GM23248 (cell line): ENCODE data around the gene ZFTA. TPM values are rescaled to one million over a fixed set of nuclear protein-coding genes. Genes with fewer than 3 reads are reported as not detected.

ENCODE experiments used
- DNase-seq: peaks from one replicate; pipeline ENCODE4 v3.0.0-alpha.2; 2015
- H2AFZ ChIP-seq: fragments of 200-600 bp; sonication (generic); 2 replicates; pipeline ENCODE4 v1.6.1; 2016; ENCODE audit warnings: antibody characterized with exemption
- H3F3A ChIP-seq: fragments of 200-600 bp; sonication (generic); 2 replicates; pipeline ENCODE4 v1.6.1; 2016; ENCODE audit warnings: mild to moderate bottlenecking, antibody characterized with exemption, mixed run types; ENCODE audit not compliant: insufficient read depth
- H3K27ac ChIP-seq: fragments of 200-600 bp; sonication (generic); 2 replicates; pipeline ENCODE4 v1.5.1; 2016; ENCODE audit warnings: mild to moderate bottlenecking
- H3K27me3 ChIP-seq: fragments of 200-600 bp; sonication (generic); replicated peaks from 2 replicates; pipeline ENCODE4 v1.6.1; 2016; ENCODE audit warnings: mild to moderate bottlenecking; ENCODE audit not compliant: insufficient read depth
- H3K36me3 ChIP-seq: fragments of 200-600 bp; sonication (generic); 2 replicates; pipeline ENCODE4 v1.6.1; 2016; ENCODE audit warnings: low read depth, mild to moderate bottlenecking
- H3K4me1 ChIP-seq: fragments of 200-600 bp; sonication (generic); 2 replicates; pipeline ENCODE4 v1.6.1; 2016; ENCODE audit warnings: mild to moderate bottlenecking; ENCODE audit not compliant: insufficient read depth
- H3K4me2 ChIP-seq: fragments of 200-600 bp; sonication (generic); one replicate; pipeline ENCODE4 v1.6.1; 2016; ENCODE audit warnings: mild to moderate bottlenecking; ENCODE audit not compliant: unreplicated experiment
- H3K4me3 ChIP-seq: fragments of 200-600 bp; sonication (generic); 2 replicates; pipeline ENCODE4 v1.5.1; 2016; ENCODE audit warnings: mild to moderate bottlenecking
- H3K79me2 ChIP-seq: fragments of 200-600 bp; sonication (generic); 2 replicates; pipeline ENCODE4 v1.6.1; 2016; ENCODE audit warnings: mild to moderate bottlenecking; ENCODE audit not compliant: insufficient read depth
- H3K9ac ChIP-seq: fragments of 200-600 bp; sonication (generic); 2 replicates; pipeline ENCODE4 v1.6.1; 2016; ENCODE audit warnings: mild to moderate bottlenecking
- H3K9me2 ChIP-seq: fragments of 200-600 bp; sonication (generic); 2 replicates; pipeline ENCODE4 v1.6.1; 2016; ENCODE audit warnings: mixed run types, mild to moderate bottlenecking, moderate library complexity; ENCODE audit not compliant: insufficient read depth
- H3K9me3 ChIP-seq: fragments of 200-600 bp; sonication (generic); one replicate; pipeline ENCODE4 v1.6.1; 2017; ENCODE audit warnings: low read depth
- H4K20me1 ChIP-seq: fragments of 200-600 bp; sonication (generic); 2 replicates; pipeline ENCODE4 v1.6.0; 2016; ENCODE audit not compliant: insufficient read depth
- EZH2 ChIP-seq: fragments of 200-600 bp; sonication (generic); IDR thresholded peaks from 2 replicates; pipeline ENCODE4 v1.6.1; 2018; ENCODE audit warnings: antibody characterized with exemption, mild to moderate bottlenecking; ENCODE audit not compliant: insufficient read depth, poor library complexity, severe bottlenecking
- EZH2phosphoT487 ChIP-seq: fragments of 200-600 bp; sonication (generic); IDR thresholded peaks from 2 replicates; pipeline ENCODE4 v1.6.1; 2018; ENCODE audit warnings: antibody characterized with exemption, moderate library complexity, mild to moderate bottlenecking, low read depth; ENCODE audit not compliant: insufficient read depth
- WGBS, 2 experiments: methylation state at CpG; one replicate each; pipeline ENCODE4 v1.1.6; 2015 to 2017; ENCODE audit warnings: low lambda C conversion rate in 2 of 2, low coverage in 1 of 2; ENCODE audit errors: missing lambda C conversion rate in 2 of 2; 5-methylcytosine and 5-hydroxymethylcytosine counted together
- in situ Hi-C: fragments of 300-500 bp; cut with MboI; formaldehyde crosslinking; loops from 2 replicates; pipeline ENCODE4 v1.15.0; 2020
- polyA plus RNA-seq: library from polyadenylated mRNA; unstranded; fragments of >200 nt; fragmentation: Nextera tagmentation; extraction: Ambion mirVana; gene quantifications from 2 replicates; pipeline ENCODE4 v1.2.1, GENCODE V29; 2016
- total RNA-seq: library from RNA; depleted of rRNA; stranded (reverse); fragments of >200 nt; shearing (Covaris generic); gene quantifications from 2 replicates; pipeline ENCODE4 v1.2.3, GENCODE V29; 2014

ZFTA gene
- total and polyA plus RNA-seq, 2 experiments from 2014 or later, result 0.96 to 23.0 TPM

DNA sequence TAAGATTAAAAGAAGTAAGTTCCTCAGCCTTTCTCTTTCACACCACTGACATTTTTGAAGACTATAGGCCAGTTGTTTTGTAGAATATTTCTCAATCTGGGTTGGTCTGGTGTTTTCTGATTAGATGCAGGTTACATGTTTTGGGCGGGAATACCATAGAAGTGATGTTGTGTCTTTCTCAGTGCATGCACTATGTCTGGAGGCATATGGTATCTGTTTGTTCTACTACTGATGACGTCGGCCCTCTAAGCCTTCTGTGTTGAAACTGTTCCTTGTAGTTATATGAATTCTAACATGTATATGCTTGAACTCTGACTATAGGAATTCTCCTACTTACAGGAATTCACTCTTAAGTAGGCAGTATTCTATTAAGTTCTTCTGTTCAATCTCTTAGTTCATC lies 21.6 kb downstream of the ZFTA start:
- H3K9ac ChIP-seq, result no peak overlapping the region
- peaks cover 11% of the 10 kb centered on the region; the same call in 1 of the 2 replicates for H4K20me1 ChIP-seq
- no peaks in the 10 kb centered on the region for H3K9me3 ChIP-seq
- WGBS, 2 experiments, result 18 to 24% methylated on average over 3 of the region's 3 CpGs
- H3K27me3 ChIP-seq, result no peaks in the 10 kb centered on the region
- H3K4me3 ChIP-seq, result no peak overlapping the region
- TF ChIP-seq EZH2 (no peak), EZH2phosphoT487 (no peak)
- no peak overlapping the region for H2AFZ ChIP-seq
- peaks cover 8% of the 10 kb centered on the region for H3K36me3 ChIP-seq
- in situ Hi-C loops, result loop anchor here (25.0 kb wide), 1 partner anchor 260 kb away; the partner anchor contains the start of gene PLAAT5
- H3K4me1 ChIP-seq, result no peaks in the 10 kb centered on the region
- H3K79me2 ChIP-seq, result peaks cover 73% of the 10 kb centered on the region
- no peaks in the 10 kb centered on the region for H3F3A ChIP-seq
- no peak overlapping the region for H3K27ac ChIP-seq
- DNase-seq, result peak; percentile 43
- H3K9me2 ChIP-seq, result no peaks in the 10 kb centered on the region
- no peak overlapping the region for H3K4me2 ChIP-seq

GRCh38 chr11:63745304-63746170 lies 23.0 kb downstream of the ZFTA start:
- Histone ChIP-seq H3K27ac (no peak overlapping the region), H2AFZ (no peak overlapping the region), H3K9ac (no peak overlapping the region), H3K4me3 (no peak overlapping the region), H3K4me2 (no peak overlapping the region), H3F3A (no peaks in the 10 kb centered on the region), H3K27me3 (no peaks in the 10 kb centered on the region), H3K79me2 (peaks cover 76% of the 10 kb centered on the region), H3K4me1 (no peaks in the 10 kb centered on the region), H3K9me2 (no peaks in the 10 kb centered on the region), H3K9me3 (no peaks in the 10 kb centered on the region), H4K20me1 (peaks cover 11% of the 10 kb centered on the region; the same call in 1 of the 2 replicates), H3K36me3 (no peaks in the 10 kb centered on the region)
- in situ Hi-C loops, result loop anchor here (25.0 kb wide), 1 partner anchor 258 kb away; the partner anchor contains the start of gene PLAAT5
- peak; percentile 15 for DNase-seq
- 91 to 94% methylated on average over 13 of the region's 13 CpGs for WGBS, 2 experiments
- TF ChIP-seq EZH2phosphoT487 (no peak), EZH2 (no peak)

- Histone ChIP-seq H3K4me2 (no peak overlapping the region), H3K4me3 (no peak overlapping the region), H3F3A (peaks cover 14% of the 10 kb centered on the region; the same call in 1 of the 2 replicates), H3K4me1 (peaks cover 7% of the 10 kb centered on the region; the same call in 1 of the 2 replicates), H3K36me3 (no peaks in the 10 kb centered on the region), H3K9me2 (no peaks in the 10 kb centered on the region), H2AFZ (no peak overlapping the region), H4K20me1 (no peaks in the 10 kb centered on the region), H3K79me2 (peaks cover 72% of the 10 kb centered on the region), H3K9me3 (no peaks in the 10 kb centered on the region), H3K27me3 (no peaks in the 10 kb centered on the region), H3K9ac (no peak overlapping the region), H3K27ac (no peak overlapping the region)
- in situ Hi-C loops, result loop anchor here (25.0 kb wide), 1 partner anchor 252 kb away; the partner anchor contains the start of gene PLAAT5
- WGBS, 2 experiments, result 11% methylated on average over 8 of the region's 8 CpGs
- peak; percentile 75 for DNase-seq
- TF ChIP-seq EZH2 (no peak), EZH2phosphoT487 (no peak)
Measured at GRCh38 chr11:63738720-63739360, 29.7 kb downstream of the ZFTA start.

DNA sequence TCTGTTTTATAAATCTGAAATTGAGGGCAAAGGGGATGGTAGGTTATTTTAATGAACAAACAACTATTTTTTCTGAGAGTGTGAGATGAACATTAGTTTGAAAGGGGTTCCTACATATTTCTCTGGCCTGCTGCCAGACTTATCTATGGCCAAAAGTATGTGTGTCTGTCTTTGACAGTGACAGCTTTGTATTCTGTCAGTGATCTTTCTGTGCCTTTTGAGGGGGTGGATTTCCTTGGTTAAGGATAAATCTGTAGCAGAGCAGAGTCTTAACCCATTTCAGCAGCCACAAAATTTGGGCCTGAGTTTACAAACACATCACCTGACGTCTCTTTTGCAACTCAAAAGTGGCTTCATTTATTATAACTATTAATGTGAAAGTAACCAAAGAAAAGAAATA lies 30.9 kb downstream of the ZFTA start:
- peaks cover 72% of the 10 kb centered on the region for H3K79me2 ChIP-seq
- H4K20me1 ChIP-seq, result no peaks in the 10 kb centered on the region
- no peak overlapping the region for H2AFZ ChIP-seq
- no peak overlapping the region for H3K4me2 ChIP-seq
- H3K27ac ChIP-seq, result no peak overlapping the region
- in situ Hi-C loops, result loop anchor here (25.0 kb wide), 1 partner anchor 250 kb away; the partner anchor contains the start of gene PLAAT5
- H3K9ac ChIP-seq, result no peak overlapping the region
- H3F3A ChIP-seq, result peaks cover 14% of the 10 kb centered on the region; the same call in 1 of the 2 replicates
- TF ChIP-seq EZH2 (no peak), EZH2phosphoT487 (no peak)
- H3K9me3 ChIP-seq, result no peaks in the 10 kb centered on the region
- no peaks in the 10 kb centered on the region for H3K27me3 ChIP-seq
- H3K4me1 ChIP-seq, result peaks cover 7% of the 10 kb centered on the region; the same call in 1 of the 2 replicates
- no peak overlapping the region for H3K4me3 ChIP-seq
- no peaks in the 10 kb centered on the region for H3K9me2 ChIP-seq
- DNase-seq, result no peak
- H3K36me3 ChIP-seq, result no peaks in the 10 kb centered on the region
- WGBS, 2 experiments, result 72% methylated on average over 1 of the region's 1 CpG
